GM18520 (cell line): ENCODE data around the gene ZNF319.

Experiments
- ATAC-seq: cut with Tn5 transposase; IDR thresholded peaks from one replicate; pipeline ENCODE4 v1.9.1; 2021; ENCODE audit not compliant: unreplicated experiment

ZNF319 gene

GRCh38 chr16:57999971-58000705, at the start of gene ZNF319:
Gene ZNF319 (minus strand): TSS chr16:58000672. CDS start chr16:57998265, 2,407 bp downstream.
- peak; percentile 19 for ATAC-seq

DNA sequence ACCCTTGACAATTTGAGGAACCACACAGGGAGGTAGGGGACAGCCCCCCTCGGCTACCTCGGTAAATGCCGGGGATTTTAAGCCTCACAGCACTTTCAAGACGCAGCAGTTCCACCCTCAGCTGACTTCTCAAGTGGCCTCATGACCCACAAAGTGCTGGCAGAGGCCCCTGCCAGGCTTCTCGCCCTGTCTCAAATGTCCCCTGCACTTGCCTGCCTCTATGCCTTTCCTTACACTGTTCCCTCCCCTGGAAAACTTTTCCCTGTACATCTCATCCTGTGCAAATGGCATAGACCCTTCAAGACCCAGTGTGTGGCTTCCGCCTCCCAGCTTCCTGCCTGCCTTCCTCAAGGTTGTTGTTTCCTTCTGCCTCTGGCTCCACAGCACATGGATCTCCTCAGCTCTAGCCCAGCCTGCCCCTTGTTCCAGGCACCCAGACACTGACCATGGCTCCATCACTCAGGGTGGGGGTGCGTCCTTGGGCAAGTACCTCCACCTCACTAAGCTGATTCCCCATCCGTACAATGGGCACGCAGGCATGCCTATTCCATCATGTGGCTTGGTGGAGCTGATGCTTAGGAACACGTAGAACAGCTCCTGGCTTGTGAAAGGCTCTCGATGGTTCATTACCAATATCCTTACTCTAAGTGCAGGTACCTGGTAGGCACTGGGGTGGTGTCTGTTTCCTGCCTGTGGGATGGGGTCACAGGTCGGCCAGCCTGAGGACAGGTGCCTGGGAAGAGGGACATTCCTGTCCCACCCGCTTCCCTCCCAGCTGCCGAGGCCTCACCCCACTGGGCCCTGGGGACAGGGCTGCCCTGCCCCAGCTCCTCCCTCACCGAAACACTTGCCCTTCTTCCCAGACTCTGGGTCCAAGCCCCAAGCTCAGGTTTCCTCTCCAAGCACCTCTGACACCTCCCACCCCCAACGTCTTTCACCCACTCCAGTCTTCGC, 49.0 kb upstream of the ZNF319 start:
- no peak for ATAC-seq

DNA sequence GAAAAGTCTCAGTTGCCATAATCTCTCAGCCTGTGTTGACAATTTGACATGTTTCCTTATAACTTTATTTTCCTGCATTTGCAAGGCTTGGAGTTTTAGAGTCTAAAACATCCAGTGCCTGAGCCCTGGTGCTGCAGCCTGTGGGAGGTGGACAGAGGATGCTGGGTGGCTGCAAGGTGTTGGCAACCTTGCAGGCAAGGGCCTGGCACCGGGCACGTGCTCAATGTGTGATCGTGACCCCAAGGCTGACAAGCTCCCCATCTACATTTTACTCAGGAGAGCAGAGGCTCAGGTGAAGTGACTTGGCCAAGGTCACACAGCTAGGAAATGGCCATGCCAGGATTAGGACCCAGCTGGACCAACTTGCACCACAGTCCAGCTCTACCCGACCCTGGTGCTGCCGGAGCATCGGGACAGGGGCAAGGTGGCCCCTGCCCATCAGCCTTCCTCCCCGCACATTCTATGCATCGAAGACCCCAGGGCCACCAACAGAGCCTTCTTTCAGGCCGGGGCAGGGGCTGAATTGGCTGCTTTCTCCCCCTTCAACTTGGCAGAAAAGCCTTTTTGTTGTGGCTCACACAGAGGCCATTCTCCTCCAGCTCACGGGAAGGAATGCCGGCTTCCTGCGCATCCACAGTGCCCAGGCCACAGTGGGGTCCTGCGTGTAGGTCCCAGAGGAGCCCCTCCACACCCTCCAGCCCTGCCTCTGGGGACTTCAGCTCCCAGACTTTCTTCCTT, 48.2 kb upstream of the ZNF319 start:
- ATAC-seq = no peak

GRCh38 chr16:58047557-58048348, 47.3 kb upstream of the ZNF319 start:
- no peak for ATAC-seq

GRCh38 chr16:58046936-58047335, 46.5 kb upstream of the ZNF319 start:
- no peak for ATAC-seq

DNA sequence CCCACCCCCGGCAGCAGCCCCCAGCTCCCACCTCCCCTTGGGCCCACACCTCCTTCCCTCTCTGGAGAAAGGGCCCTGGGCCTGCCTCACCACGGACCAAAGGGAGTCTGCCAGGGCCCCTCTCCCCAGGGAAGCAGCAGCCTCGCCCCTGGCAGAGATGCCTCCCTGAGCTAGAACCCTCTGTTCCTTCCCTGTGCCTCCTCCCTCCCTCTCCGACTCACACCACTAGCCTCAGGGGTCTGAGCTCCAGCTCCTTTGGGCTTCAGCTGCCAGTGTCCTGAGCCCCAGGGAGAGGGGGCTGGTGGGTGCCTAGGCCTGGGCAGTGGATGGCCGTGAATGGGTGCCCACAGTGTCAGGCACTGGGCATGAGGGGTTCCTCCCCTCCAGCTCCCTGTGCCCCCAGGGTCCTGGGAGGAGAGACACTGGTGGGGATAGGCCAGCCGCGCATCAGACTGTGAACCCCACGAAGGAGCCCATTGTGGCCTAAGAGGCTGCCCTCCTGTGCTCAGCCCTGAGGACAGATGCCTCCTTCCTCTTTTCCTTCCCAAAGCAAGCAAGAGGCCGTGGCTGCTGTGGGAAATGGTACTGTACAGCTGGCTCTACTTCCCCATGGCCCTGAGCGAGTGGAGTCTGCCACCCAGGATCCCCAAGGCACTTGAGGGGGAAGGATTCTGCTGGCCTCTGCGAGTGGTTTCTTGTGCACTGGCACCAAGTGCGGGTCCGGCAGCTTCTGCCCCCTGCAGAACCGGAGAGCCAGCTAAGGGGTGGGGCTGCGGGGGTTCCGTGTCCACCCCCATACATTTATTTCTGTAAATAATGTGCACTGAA, 45.8 kb upstream of the ZNF319 start:
- no peak for ATAC-seq

- no peak for ATAC-seq
Measured at GRCh38 chr16:58045096-58045495, 44.6 kb upstream of the ZNF319 start.

DNA sequence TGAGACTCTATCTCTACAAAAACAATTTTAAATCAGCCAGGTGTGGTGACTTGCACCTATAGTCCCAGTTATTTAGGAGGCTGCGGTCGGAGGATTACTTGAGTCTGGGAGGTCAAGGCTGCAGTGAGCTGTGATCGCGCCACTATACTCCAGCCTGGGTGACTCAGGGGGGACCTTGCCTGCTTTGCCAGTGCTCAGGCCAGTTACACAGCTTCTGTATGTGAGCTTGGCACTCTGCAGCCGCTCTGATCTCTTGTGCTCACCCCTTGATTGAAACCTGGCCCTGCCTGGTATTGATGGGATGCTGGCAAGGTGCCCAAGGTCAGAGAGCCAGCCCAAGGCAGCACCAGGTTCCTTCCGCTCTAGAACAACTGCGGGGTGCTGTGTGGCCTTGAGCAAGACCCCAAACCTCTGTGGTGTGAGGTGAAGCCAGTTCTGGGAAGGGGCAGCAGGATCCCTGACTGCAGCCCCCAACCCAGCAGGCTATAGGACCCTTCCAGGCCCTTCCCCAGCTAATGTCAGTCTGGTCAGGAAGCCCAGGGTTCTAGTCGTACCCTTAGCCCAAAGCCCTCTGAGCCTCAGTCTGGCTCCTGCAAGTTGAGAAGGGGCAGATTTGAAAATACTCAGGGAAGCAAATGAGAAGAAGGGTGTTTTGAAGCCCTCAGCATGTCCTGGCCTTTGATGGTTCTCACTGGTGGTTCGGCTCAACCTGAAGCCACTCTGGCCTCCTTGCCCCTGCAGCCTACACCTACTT, 44.0 kb upstream of the ZNF319 start:
- no peak for ATAC-seq

DNA sequence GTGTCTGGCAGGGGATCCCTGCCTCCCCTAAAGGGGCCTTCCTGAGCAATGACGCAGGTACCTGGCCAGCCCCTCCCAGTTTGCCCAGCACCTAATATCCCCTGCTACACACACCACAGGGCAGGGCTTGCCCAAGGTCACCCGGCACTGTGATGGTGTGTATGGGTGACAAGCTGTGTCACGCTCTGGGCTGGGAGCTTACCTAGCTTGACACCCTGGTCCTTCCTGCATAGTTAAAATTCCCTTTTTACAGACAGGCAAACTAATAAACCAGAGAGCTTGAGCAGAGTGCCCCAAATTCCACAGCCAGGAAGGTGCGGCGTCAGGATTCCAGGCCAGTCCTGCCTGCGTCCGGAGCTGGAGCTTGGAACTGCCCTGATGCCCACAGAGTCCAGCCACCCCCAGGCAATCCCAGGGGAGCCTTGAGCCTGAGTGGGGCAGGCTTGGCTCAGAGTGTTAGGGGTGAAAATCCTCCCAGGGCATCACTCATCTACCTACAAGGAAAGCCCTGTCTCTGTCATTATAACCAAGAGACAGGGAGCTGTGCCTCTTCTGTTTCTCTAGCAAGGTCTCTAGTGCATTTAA, 43.2 kb upstream of the ZNF319 start:
- no peak for ATAC-seq

- no peak for ATAC-seq
Measured at GRCh38 chr16:58042886-58043515, 42.5 kb upstream of the ZNF319 start.

- ATAC-seq = no peak
Measured at GRCh38 chr16:58042001-58042885, 41.8 kb upstream of the ZNF319 start.

GRCh38 chr16:58041628-58041955, 41.1 kb upstream of the ZNF319 start:
- no peak for ATAC-seq

DNA sequence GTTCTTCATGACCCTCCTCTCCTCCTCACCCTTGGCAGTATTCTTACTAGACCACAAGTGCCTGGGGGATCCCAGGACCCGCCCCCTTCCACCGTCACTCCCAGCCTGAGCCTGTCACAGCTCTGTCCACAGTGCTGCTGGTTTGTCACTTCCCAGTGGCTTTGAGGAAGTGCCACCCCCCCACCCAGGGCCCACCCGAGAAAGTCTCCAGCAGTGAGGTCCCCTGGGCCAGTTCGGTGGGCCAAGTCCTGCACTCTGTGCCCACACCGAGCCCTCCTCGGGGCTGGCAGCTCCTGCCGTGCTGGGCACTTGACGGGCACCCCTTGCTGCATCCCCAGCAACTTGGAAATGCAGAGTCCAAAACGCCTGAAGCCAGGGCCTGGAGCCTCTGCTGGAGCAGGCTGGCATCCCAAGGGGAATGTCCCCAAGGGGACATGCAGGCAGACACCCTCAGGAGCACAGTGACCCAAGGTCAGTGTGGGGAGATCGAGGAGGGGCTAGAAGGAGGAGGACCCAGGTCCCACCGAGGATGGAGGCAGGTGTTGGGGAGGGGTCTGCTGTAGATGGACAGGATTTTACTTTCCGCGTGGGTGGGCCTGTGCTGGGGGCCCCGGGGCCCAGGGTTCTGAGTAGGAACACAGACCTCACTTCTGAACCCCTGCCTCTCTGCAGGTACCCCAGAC, 40.6 kb upstream of the ZNF319 start:
- no peak for ATAC-seq

DNA sequence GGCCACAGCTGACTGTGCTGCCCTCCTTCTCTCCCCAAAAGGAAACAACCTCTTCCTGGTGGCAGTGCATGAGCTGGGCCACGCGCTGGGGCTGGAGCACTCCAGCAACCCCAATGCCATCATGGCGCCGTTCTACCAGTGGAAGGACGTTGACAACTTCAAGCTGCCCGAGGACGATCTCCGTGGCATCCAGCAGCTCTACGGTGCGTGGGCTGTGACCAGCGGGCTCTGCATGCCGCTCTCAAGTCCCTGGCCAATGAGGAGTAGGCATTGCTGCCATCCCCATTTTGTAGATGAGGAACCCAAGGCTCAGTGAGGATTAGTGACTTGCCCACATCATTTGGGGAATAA, 40.0 kb upstream of the ZNF319 start:
- no peak for ATAC-seq

DNA sequence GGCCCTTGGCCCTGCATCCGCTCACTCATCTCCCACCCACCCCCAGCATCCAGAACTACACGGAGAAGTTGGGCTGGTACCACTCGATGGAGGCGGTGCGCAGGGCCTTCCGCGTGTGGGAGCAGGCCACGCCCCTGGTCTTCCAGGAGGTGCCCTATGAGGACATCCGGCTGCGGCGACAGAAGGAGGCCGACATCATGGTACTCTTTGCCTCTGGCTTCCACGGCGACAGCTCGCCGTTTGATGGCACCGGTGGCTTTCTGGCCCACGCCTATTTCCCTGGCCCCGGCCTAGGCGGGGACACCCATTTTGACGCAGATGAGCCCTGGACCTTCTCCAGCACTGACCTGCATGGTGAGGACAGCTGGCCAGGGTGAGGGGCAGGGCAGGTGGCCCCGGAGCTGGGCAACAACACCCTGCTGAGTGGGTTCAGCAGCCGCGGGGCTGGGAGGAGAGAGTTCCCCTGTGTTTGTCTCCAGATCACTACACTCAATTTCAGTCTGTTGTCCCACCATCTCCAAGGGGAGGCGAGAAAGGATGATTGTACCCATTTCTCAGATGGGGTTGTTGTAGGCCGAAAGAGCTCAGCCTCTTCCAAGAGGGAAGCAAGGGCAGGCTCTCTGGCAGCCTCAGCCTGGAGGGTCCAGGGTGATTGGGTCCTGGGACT, 39.5 kb upstream of the ZNF319 start:
- ATAC-seq = no peak

- ATAC-seq = no peak
Measured at GRCh38 chr16:58038219-58038641, 37.8 kb upstream of the ZNF319 start.
